Endodermal cell (in vitro differentiated cells): ENCODE measurements around the gene IL25. TPM values are rescaled to one million over a fixed set of nuclear protein-coding genes. Genes with fewer than 3 reads are reported as not detected.

Experiments used
- DNase-seq: peaks from one replicate; pipeline ENCODE4 v3.0.0-alpha.2; 2017
- H3K27ac ChIP-seq: 2 replicates; pipeline ENCODE4 v1.5.1; 2013; ENCODE audit warnings: mild to moderate bottlenecking, low read depth, low read length, moderate library complexity
- H3K27me3 ChIP-seq: 2 replicates; pipeline ENCODE4 v1.6.1; 2013; ENCODE audit warnings: mild to moderate bottlenecking, low read length, moderate library complexity; ENCODE audit not compliant: insufficient read depth, control insufficient read depth, poor library complexity, severe bottlenecking
- H3K36me3 ChIP-seq: 2 replicates; pipeline ENCODE4 v1.7.0; 2013; ENCODE audit warnings: mild to moderate bottlenecking, low read length, moderate library complexity; ENCODE audit not compliant: control insufficient read depth, insufficient read depth
- H3K4me1 ChIP-seq: one replicate; pipeline ENCODE4 v1.7.0; 2013; ENCODE audit warnings: low read length; ENCODE audit not compliant: control insufficient read depth, insufficient read depth
- H3K4me3 ChIP-seq: 2 replicates; pipeline ENCODE4 v1.5.1; 2013; ENCODE audit warnings: mild to moderate bottlenecking, low read length, moderate library complexity
- H3K9ac ChIP-seq: 2 replicates; pipeline ENCODE4 v1.6.1; 2013; ENCODE audit warnings: mild to moderate bottlenecking, low read length, moderate library complexity; ENCODE audit not compliant: poor library complexity, severe bottlenecking; ENCODE audit errors: extremely low read depth
- H3K9me3 ChIP-seq: 2 replicates; pipeline ENCODE4 v1.6.1; 2013; ENCODE audit warnings: mild to moderate bottlenecking, low read length, moderate library complexity; ENCODE audit not compliant: control insufficient read depth
- H3K27ac Mint-ChIP-seq: 2 replicates; pipeline ENCODE4 v1.8.0; 2020; ENCODE audit warnings: mixed read lengths
- H3K27me3 Mint-ChIP-seq: 2 replicates; pipeline ENCODE4 v1.8.0; 2021; ENCODE audit warnings: mild to moderate bottlenecking, mixed read lengths; ENCODE audit not compliant: insufficient read depth
- H3K36me3 Mint-ChIP-seq: 2 replicates; pipeline ENCODE4 v1.8.0; 2020; ENCODE audit warnings: low read depth, mixed read lengths
- H3K4me1 Mint-ChIP-seq: 2 replicates; pipeline ENCODE4 v1.8.0; 2020; ENCODE audit warnings: mixed read lengths
- H3K4me3 Mint-ChIP-seq: 2 replicates; pipeline ENCODE4 v1.8.0; 2020; ENCODE audit warnings: mild to moderate bottlenecking, moderate library complexity, mixed read lengths
- H3K9me3 Mint-ChIP-seq: 2 replicates; pipeline ENCODE4 v1.8.0; 2020; ENCODE audit warnings: mild to moderate bottlenecking, mixed read lengths
- WGBS, 2 experiments: methylation state at CpG; one replicate each; pipeline versions ENCODE4 v1.1.5 to v1.1.7; 2013; ENCODE audit warnings: missing lambda C conversion rate in 2 of 2, mixed read lengths in 1 of 2; ENCODE audit not compliant: insufficient coverage in 1 of 2, insufficient read length in 1 of 2; 5-methylcytosine and 5-hydroxymethylcytosine counted together
- total RNA-seq, 2 donors: library from RNA; stranded (reverse); fragmentation: NEBNext Ultra II Directional in 1 of 2; extraction: Animal tissue kit (Norgen Biotek cat#: 25700) in 1 of 2; gene quantifications; 2 replicates in 1 of 2; 3 replicates in 1 of 2; pipeline ENCODE4 v1.2.1, GENCODE V29; 2021
- TF ChIP-seq, protein P1 (sequence below): fragments of 200-600 bp; sonication (generic); conservative IDR thresholded peaks from 2 replicates; pipeline ENCODE4 v1.5.0; 2021; ENCODE audit warnings: antibody characterized with exemption, mild to moderate bottlenecking

Gene IL25
- total RNA-seq, 2 donors from 2014 or later: not detected

DNA sequence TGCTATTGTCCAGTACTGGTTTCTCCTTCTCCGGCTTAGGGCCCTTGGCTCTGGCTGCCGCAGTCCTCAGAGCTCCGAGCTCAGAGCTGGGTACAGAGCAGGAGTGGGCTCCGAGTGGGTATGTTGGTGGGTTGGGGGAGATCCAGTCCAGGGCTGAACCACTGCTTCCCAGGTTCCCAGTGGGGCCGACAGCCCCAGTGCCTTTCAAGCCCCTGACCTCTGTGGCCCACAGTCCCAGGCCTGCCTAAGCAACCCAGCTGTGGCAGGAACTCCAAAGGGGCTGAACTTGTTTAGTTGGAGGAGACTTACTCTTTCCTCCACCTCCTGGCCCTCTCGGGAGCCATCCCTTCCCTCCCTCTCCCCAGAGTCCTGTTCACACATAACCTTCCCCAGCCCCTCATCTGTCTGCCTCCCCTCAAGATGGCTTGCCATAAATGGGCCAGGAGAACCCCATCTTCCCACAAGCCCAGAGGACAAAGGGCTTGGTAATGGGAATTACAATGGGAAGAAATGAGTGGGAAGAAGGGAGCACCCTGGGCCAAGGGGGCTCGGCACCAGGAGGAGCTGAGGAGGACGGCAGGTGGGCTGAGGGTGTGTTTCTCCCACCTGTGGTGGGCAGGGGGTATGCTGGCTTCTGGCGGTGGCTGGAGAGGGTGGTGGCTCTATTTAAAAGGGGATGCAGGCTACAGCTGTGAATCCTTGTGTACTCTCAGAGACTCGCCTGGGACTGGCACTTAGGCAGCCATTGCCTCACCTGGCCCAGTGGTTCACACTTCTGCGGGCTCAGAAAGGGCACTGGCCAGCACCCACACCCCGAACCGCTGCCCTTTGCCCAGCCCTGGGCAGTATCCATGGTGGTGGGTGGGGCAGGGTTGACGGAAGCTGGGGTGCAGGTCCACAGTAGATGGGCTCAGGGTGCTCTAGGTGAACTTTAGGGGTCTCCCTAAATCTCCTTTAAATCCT is 39.2 kb downstream of the IL25 start:
- no peak overlapping the region for H3K27ac Mint-ChIP-seq
- H3K4me3 Mint-ChIP-seq: no peak overlapping the region
- Histone ChIP-seq H3K27me3 (no peaks in the 10 kb centered on the region), H3K27ac (no peak overlapping the region), H3K9me3 (no peaks in the 10 kb centered on the region), H3K4me3 (no peak overlapping the region), H3K36me3 (no peaks in the 10 kb centered on the region), H3K9ac (no peak overlapping the region), H3K4me1 (no peaks in the 10 kb centered on the region)
- no peaks in the 10 kb centered on the region for H3K9me3 Mint-ChIP-seq
- peaks cover 25% of the 10 kb centered on the region for H3K27me3 Mint-ChIP-seq
- WGBS, 2 experiments: 91 to 98% methylated on average over 7 to 14 of the region's 14 CpGs
- TF ChIP-seq, protein P1, sequence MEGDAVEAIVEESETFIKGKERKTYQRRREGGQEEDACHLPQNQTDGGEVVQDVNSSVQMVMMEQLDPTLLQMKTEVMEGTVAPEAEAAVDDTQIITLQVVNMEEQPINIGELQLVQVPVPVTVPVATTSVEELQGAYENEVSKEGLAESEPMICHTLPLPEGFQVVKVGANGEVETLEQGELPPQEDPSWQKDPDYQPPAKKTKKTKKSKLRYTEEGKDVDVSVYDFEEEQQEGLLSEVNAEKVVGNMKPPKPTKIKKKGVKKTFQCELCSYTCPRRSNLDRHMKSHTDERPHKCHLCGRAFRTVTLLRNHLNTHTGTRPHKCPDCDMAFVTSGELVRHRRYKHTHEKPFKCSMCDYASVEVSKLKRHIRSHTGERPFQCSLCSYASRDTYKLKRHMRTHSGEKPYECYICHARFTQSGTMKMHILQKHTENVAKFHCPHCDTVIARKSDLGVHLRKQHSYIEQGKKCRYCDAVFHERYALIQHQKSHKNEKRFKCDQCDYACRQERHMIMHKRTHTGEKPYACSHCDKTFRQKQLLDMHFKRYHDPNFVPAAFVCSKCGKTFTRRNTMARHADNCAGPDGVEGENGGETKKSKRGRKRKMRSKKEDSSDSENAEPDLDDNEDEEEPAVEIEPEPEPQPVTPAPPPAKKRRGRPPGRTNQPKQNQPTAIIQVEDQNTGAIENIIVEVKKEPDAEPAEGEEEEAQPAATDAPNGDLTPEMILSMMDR: no peak
- DNase-seq: no peak
- H3K4me1 Mint-ChIP-seq: no peaks in the 10 kb centered on the region
- no peaks in the 10 kb centered on the region for H3K36me3 Mint-ChIP-seq

DNA sequence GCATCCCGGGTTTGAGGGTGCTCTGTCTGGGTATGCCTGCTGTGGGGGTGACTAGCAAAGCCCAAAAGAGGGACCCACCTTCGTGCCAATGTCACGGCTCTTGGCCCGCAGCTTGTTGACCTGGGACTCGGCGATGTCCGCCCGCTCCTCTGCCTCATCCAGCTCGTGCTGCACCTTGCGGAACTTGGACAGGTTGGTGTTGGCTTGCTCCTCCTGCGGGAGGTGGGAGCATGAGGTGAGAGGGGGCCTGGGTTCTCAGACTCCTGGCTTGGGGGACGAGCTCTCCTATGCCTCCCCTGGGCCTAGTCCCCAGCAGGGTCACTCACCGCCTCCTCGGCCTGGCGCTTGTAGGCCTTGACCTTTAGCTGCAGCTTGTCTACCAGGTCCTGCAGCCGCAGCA is 41.1 kb downstream of the IL25 start:
- Mint-ChIP-seq H3K4me1 (no peaks in the 10 kb centered on the region), H3K36me3 (no peaks in the 10 kb centered on the region), H3K27ac (no peak overlapping the region), H3K9me3 (no peaks in the 10 kb centered on the region), H3K4me3 (no peak overlapping the region), H3K27me3 (peaks cover 18% of the 10 kb centered on the region)
- TF ChIP-seq, protein P1: no peak
- DNase-seq: no peak
- 88 to 89% methylated on average over 3 to 16 of the region's 16 CpGs for WGBS, 2 experiments
- H3K4me3 ChIP-seq: no peak overlapping the region
- no peaks in the 10 kb centered on the region for H3K27me3 ChIP-seq
- H3K4me1 ChIP-seq: no peaks in the 10 kb centered on the region
- no peak overlapping the region for H3K9ac ChIP-seq
- H3K27ac ChIP-seq: no peak overlapping the region
- H3K9me3 ChIP-seq: no peaks in the 10 kb centered on the region
- no peaks in the 10 kb centered on the region for H3K36me3 ChIP-seq

DNA sequence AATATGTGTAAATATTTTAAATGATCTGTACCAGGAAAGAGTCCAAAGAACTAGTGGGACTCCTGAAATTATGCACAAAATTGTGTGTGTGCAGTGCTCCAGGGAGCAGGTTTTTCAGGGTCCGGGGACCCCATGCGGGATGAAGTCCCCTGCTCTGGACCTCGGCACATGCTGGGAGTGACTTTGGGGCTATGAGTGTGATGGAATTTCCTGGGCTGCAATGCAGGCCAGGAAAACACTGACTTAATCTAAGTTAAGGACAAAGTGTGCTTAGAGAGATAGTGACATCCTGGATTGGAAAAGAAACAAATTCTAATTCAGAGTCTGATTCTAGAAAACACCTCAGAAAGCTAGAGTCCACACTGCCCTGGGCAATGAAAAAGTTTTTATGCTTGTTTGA is 41.6 kb downstream of the IL25 start:
- Mint-ChIP-seq H3K4me1 (no peaks in the 10 kb centered on the region), H3K9me3 (no peaks in the 10 kb centered on the region), H3K36me3 (no peaks in the 10 kb centered on the region), H3K27ac (no peak overlapping the region), H3K27me3 (peaks cover 23% of the 10 kb centered on the region), H3K4me3 (no peak overlapping the region)
- DNase-seq: no peak
- Histone ChIP-seq H3K27ac (no peak overlapping the region), H3K9me3 (no peaks in the 10 kb centered on the region), H3K4me1 (no peaks in the 10 kb centered on the region), H3K4me3 (no peak overlapping the region), H3K27me3 (no peaks in the 10 kb centered on the region), H3K9ac (no peak overlapping the region), H3K36me3 (no peaks in the 10 kb centered on the region)
- 93 to 100% methylated on average over 3 of the region's 3 CpGs for WGBS, 2 experiments
- TF ChIP-seq, protein P1: no peak
